GM18498 (cell line): ENCODE measurements around the gene POU6F2.

Experiments
- ATAC-seq: cut with Tn5 transposase; IDR thresholded peaks from one replicate; pipeline ENCODE4 v1.9.1; 2021; ENCODE audit warnings: mild to moderate bottlenecking, moderate library complexity; ENCODE audit not compliant: unreplicated experiment

Gene POU6F2

DNA sequence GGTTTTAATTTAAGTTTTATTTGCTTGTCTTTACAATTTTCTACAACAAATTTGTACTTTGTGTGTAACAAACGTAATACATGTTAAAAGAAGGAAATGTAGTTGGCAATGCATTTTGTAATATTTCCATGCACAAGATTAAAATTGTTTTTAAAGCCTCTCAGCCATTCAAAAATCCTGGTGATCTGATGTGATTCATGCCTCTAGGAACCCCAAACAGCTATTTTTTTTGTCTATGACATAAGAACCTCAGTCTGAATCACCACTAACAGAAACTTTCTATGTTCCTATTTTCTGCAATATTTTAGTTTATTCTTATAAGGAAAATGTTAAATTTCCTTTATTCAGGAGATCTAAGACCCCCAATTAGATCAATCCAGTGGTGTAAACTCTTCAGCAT, 405.4 kb downstream of the POU6F2 start:
- ATAC-seq = no peak

DNA sequence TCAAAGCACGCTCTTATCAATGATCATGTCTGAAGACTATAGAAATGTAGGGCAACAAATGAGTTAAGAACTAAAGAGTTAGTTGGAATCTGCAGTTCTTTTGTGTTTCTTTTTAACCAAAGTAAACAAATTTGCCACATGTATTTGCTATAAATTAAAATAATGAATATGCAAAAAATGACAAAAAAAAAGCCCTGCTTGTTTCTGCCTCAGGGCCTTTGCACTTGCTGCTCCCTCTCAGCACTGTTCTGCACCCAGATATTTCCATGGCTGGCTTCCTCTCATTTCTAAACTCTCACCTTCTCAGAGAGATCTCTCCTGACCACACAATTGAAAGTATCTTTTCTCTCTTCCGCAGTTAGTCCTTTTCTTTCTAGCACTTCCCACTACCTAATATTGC, 406.7 kb downstream of the POU6F2 start:
- no peak for ATAC-seq

DNA sequence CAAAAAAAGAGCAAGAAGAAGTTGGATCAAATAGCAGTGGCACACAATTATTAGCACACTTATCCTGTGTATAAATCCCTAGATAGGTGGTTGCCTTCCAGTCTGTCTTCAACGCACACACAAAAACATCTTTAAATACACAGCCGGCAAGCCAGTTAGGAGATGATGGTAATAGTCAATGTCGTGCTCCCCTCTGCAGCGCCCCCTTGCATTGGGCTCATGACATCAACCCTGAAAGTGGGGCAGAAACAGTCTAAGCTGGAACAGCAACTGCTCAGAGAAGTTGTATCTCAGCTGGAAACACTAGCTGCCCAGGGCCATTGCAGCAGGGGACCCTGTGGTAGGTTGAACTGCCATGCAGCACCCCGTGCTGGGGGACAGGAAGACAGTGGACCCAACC, 409.0 kb downstream of the POU6F2 start:
- ATAC-seq = no peak

DNA sequence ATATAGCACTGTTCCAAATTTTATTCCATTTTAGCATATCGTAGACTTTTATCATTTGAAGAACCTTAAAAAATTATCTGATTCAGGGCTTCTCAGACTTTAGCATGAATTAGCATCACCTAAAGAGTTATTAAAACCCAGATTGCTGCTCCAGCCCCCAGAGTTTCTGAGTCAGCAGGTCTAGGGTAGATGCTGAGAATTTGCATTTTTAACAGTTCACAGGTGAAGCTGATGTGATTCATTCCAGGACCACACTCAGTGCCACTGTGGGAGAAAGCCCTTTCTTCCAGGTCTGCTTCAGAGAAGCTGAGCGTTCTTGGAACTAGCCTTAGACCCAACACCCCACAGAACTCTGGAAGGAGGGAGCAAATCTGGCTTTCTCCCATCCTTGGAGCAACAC, 414.4 kb downstream of the POU6F2 start:
- ATAC-seq = no peak

DNA sequence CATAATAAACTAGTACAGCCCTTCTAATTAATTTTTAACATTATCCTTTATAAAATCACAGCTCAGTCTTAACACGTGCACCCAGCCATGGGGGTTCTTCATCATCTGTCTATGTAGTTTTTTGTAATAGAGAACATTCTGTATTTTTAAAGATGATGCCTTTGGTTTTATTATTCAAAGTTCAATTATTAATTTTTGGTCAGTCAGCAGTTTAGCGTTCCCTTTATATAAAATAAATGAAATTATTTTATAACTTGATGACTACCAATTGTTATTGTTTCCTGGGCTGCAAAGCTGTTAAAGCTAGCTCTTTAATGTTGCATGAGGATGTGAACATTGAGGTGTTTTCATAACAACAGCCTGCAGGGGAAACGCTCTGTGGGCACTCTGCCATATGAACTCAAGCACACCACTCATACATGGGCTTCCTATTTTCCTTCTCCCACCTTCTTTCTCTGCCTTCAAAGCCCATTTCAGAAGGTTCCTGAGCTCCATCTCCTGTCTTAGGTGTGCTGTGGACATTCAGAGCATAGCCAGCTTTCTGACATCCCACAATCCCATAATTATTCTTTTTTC, 416.5 kb downstream of the POU6F2 start:
- no peak for ATAC-seq

DNA sequence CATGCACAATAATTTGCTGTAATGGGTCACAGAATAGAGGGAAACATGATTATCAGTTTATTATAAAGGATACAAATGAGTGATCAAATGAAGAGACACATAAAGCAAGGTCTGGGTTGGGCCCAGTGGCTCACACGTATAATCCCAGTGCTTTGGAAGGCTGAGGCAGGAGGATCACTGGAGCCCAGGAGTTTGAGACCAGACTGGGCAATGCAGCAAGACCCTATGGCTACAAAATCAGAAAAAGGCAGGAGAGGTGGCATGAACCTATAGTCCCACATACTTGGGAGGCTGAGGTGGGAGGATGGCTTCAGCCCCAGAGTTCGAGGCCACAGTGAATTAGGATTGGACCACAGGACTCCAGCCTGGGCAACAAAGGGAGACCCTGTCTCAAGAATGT, 421.7 kb downstream of the POU6F2 start:
- no peak for ATAC-seq

DNA sequence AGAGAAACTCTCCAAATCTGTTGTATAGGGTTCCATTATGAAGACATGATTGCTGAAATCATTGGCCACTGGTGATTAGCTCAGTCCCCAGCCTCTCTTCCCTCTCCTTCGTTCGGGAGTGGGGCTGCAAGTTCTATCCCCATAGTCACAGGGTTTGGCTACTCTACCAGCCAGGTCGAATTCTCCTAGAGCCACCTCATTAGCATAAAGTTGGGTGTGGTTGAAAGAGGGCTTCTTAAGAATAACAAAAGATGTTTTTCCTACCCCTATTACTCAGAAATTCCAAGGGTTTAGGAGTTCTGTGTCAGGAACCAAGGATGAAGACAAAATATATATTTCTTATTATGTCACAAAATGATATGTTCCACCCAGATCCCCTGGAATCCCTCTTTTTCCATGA, 422.3 kb downstream of the POU6F2 start:
- ATAC-seq = no peak

DNA sequence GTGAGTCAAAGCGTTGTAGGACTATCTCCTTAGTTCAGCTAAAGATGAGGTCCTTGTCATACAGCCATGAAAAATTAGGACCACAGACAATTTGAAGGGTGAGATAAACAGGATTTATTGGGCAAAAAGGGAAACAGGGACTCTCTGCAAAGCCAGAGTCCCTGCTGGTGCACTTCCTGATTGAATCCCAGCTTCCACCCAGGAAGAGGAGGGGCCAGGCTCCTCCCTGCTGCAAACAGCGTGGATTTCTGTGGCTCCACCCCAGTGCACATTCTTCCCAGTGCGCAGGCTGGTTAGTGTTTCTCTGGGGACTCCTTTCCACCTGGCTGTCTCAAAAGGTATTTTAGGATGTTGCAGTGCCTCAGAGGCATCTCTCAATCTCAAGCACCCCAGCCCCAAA, 423.1 kb downstream of the POU6F2 start:
- ATAC-seq = no peak

DNA sequence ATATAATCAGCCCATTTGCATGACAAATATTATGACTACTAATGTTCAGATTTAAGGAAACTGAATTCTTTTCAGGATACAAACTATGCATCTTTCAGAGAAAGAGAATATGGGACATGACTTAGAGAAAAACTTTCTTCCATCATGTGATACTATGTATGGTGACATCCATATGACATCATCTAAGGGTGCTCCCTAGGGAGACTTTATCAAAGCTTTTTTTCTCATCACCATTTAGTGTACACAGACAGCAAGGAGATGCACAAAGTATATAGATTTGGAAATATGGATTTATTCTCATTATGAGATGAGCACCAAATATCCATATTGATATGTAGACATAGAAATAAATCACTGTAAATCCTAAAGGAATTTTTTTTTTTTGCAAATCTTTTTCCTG, 424.3 kb downstream of the POU6F2 start:
- ATAC-seq = no peak

DNA sequence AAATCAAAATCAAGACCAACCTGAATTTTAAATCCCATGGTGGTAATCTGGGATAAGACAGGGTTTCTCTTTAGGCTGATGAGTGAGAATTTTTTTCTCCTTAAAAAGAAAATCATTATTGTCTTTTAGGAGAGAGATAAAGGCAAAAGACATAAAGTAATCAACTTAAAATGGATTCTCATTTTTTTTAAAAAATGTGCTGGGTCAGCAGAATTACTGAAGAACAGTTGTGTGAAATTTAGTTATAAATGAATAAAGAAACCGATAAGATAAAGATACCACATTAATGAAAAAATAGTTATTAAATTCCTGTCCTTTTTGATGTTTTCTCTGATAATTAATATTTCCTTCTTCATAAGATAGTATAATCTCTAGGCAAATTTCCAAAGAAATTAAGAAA, 427.2 kb downstream of the POU6F2 start:
- no peak for ATAC-seq

DNA sequence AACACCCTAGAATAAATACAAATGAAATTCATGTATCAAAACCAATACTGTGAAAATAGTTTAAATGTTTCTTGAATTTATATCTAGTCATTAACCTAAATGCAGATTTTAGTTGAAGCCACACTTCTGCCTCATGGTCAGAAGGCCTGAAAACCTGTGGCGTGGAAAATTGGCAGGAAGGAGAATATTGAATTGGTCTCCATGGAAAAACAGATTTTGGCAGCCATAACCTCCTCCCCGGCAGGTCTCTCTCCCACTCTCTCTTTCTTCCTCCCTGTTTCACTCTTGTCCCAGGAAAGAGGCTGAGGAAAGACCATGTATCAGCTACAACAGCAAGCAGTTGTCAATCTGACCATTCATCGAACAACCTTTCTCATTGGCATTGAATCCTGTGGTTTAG, 427.9 kb downstream of the POU6F2 start:
- ATAC-seq = no peak

DNA sequence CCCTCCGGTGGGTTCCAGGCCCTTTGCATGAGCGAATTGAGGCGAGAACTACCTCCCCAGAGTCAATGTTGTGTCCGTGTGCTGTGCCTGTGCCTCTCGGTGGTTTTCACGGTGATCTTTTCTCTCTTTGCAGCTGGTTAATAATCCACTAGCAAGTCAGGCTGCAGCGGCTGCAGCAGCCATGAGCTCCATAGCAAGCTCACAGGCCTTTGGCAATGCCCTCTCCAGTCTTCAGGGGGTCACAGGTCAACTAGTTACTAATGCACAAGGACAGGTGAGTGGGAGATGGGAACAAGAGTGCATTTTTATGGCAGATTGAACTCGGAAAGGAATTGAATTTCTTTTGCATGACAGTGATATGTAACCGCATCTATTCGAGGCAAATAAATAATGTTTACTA, 428.8 kb downstream of the POU6F2 start:
- no peak for ATAC-seq

DNA sequence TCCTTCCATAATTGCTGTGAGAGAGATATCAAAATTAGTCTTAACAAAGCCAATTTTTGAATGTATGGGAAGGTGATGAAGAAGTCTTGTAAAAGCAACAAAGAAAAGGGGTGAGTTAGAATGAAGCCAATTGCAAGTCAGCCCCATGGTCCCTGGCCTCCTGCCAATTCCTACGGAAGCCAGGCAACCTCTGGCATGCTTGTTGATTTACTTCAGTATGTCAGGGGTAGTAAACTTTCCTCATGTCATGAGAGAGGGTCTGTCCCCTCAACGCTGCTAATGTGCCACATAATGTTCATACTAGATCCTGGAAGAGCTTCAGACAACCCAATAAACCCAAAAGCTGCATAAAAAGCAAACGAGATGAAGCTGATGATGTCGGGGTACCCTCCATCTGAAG, 429.4 kb downstream of the POU6F2 start:
- no peak for ATAC-seq

DNA sequence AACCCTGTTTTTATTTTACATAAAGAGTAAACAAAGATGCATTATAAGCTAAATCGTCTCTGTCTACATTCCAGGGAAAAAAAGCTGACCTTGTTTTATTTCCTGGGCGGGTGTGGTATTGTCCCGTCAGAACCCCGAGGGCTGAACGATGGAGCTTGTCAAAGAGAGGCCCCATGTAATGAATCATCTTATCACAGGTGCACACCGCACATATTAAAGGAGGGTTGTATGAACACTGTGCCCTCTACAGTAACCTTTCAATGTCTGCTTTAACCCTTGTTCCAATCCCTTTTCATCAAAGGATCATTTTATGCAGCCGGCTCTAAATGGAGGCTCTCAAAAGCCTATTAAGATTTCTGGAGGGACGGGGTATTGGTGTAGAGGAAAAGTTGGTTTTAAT, 430.0 kb downstream of the POU6F2 start:
- no peak for ATAC-seq

DNA sequence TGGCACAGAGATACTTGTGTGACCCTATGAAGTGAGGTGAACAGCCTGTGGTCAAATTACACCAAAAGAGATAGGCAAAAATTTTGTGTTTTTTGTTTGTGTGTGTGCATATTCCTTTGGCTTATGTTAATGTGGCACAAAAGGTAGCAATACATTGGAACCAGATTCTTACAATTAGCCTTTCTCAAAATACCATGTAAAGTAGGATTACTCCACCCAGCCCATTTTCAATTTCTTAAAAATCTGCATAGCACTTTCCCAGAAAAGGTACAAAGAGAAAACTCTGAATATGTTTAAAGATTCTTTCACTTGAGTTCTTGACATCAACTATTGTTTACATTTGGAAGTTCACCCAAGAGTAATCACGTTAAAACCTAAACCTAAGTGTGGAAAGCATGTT, 431.2 kb downstream of the POU6F2 start:
- no peak for ATAC-seq

DNA sequence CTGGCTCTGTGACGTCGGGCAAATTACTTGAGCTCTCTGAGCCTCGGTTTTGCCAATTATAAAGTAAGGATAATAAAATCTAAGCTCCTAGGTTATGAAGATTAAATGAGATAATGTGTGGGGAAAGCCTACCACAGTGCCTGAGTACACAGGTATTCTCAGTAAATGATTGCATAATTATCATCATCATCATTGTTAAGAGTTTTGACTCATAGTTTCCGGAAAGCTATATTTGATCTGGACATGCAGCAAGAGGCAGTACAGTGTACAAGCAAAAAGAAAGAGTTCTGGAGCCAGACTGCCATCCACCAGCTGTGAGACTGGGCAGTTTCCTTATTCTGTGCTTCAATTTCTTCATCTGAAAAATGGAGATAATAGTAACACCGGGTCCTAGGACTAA, 432.9 kb downstream of the POU6F2 start:
- ATAC-seq = no peak

DNA sequence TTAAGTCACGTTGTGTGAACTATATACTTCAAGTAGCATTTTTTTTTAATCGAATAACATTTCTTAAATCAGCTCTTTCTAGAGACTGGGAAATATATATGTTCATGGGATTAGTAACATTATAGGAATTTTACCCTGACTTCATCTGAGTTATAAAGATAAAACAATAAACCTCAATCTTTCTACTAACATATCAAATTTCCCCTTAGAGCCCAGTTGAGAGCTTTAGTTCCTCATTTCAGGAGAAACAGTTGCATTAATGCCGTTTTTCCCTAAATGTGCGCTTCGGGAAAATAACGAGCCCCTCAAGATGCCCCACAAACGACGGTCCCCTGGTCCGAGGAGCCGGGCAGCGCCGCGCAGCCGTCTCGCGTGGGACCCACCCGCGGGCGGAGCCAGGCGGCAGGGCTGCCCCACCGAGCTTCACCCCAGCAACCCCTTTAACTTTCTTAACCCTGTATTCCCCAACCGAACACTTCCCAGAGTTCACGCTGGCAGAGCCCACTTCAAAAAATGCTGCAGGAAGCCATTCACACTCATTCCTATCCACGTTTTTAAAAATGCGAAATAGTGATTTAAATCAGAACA, 436.0 kb downstream of the POU6F2 start:
- ATAC-seq = peak; percentile 5

DNA sequence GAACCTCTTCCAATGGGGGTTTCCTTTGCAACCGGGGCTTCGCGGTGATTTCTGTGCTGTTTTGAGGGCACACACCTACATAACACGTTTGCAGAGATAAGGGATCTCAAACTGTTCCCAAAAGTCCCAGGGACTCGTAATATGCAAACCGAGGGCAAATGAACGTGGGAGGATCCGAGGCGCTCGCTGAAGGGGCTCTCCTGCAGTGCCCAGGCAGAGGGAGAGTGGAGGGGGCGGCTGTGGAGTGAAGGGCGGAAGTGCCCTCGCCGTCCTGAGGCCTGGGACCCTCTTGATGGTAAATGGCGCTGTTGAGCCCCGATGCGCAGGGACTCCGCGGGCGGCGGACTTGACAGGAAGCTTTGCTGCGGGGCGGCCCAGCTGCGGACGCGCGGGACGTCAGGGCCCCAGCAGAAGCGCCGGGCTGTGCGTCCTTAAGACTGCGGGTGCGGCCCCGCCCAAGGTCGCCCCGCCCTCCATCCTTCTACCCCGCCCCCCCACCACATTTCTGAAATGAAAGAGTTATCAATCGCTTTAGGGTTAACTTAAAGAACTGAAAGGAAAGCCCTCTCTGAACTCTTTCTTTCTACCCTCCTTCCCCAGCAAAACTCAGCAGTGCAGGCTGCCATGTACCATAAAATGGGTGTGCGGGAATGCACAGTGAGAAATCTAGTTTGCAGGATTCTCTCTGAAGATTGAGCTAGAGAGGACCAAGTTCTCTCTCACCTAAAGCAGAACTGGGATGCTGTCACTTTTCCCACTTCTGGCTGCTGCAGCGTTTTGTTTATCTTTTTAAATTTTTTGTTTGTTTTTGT, 436.7 kb downstream of the POU6F2 start:
- ATAC-seq = peak; percentile 91

DNA sequence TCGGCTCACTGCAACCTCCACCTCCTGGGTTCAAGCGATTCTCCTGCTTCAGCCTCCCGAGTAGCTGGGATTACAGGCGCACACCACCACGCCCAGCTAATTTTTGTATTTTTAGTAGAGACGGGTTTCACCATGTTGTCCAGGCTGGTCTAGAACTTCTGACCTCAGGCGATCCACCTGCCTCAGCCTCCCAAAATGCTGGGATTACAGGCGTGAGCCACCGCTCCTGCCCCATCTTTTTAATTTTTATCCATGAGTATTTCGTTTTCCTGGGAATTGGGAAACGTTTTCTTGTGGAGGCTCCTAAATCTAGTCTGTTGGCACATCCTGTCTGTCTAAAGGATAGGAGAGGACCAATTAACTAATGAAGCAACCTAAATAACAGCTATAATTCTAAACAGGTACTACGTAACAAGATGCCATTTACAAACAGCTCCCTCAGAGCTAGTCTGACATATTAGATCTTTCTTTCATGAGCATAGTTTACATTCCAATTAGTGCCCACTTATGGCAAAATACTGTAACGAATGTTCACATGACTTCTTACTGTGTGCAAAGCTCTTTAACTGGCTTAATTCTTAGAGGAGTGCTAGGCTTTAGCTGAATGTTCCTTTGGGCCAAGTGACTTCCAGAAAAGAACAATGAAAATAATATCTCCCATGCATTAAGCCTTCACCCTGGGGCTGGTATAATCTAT, 437.5 kb downstream of the POU6F2 start:
- ATAC-seq = no peak

DNA sequence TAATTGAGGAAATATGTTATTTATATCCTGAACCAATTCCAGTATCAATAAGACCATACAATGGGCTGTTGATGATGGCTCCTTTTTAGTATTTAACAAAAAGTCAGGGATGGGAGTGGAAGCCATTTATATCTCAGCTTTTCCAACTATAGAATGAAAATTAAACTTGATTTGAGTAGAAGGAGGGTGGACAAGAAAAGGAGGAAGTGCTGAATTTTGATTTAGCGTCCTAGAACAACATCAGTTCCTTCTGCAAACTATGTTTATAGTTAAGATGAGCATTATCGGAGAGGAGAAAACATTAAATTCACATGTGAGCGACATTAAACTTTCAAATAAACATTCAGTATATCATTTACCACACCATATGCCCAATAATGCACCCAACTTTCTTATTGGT, 439.2 kb downstream of the POU6F2 start:
- no peak for ATAC-seq

DNA sequence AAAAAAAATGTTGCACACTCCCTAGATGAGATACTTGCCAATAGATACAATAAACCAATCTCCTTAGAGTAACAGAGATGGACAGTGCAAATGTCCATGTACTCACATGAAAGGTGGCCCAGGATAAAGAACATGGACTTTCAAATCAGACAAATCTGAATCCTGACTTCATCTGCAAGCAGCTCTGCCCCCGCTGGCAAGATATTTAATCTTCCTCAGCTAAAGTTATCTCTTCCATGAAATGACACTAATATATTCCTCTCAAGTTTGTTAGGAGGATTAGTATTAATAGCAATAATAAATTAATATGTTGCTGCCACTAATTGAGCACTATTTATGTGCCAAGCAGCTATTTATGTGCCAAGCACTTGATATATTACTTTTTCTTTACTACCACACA, 439.9 kb downstream of the POU6F2 start:
- ATAC-seq = no peak

DNA sequence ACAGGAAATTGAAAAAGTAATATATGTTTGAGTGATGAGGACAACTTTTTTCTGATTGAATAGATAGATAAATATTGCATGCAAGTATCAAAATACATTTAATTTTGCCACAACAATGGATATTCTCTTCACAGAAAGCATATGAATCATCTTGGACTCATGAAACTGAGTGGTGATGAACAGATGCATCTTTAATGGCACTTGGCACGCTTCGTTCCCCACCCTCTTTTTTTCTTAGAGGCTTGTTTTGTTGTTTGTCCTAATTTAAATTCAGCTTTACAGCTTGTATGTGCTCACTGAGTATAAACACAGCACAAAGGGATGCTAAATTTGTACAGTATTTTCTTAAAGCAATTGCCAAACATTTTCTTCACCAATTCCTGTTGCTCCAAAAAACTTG, 443.5 kb downstream of the POU6F2 start:
- ATAC-seq = no peak
